GM20000 (cell line): ENCODE results near the gene PSRC1.

ENCODE experiments used
- DNase-seq: peaks from one replicate; pipeline ENCODE4 v3.0.0; 2012; ENCODE audit warnings: low spot score
- CTCF ChIP-seq: IDR thresholded peaks from 2 replicates; pipeline ENCODE4 v1.5.1; 2012; ENCODE audit warnings: mild to moderate bottlenecking, control low read depth; ENCODE audit errors: extremely low read depth, missing control alignments

The PSRC1 gene

GRCh38 chr1:109261006-109261405, 21.9 kb downstream of the PSRC1 start:
- TF ChIP-seq CTCF, result no peak
- DNase-seq, result no peak

- no peak for TF ChIP-seq CTCF
- no peak for DNase-seq
Measured at GRCh38 chr1:109259674-109260557, 23.0 kb downstream of the PSRC1 start.

GRCh38 chr1:109258481-109259466, 24.2 kb downstream of the PSRC1 start:
- no peak for DNase-seq
- no peak for TF ChIP-seq CTCF

- no peak for DNase-seq
- no peak for TF ChIP-seq CTCF
Measured at GRCh38 chr1:109257682-109258421, 25.1 kb downstream of the PSRC1 start.

GRCh38 chr1:109256971-109257681, 25.8 kb downstream of the PSRC1 start:
- TF ChIP-seq CTCF, result no peak
- no peak for DNase-seq

- TF ChIP-seq CTCF, result no peak
- DNase-seq, result no peak
Measured at GRCh38 chr1:109256085-109256484, 26.9 kb downstream of the PSRC1 start.
